Lung (tissue), 12 donors: ENCODE measurements around the gene FALEC. TPM values are rescaled to one million over a fixed set of nuclear protein-coding genes. Genes with fewer than 3 reads are reported as not detected.
A peak's percentile ranks its signal among the peaks of the same experiment; 100 is the strongest.

ENCODE experiments used
- ATAC-seq: fragments of 200-7000 bp; cut with Tn5 transposase; one replicate; pipeline ENCODE4 v1.9.1; 2020; ENCODE audit warnings: moderate number of reproducible peaks; ENCODE audit not compliant: insufficient read depth, low FRiP score
- DNase-seq, 3 donors: peaks; one replicate each; pipeline ENCODE4 v3.0.0-alpha.2; 2013 to 2017
- H3K27ac ChIP-seq, 2 donors: one replicate each; pipeline ENCODE4 v1.5.1; 2013; ENCODE audit warnings: mild to moderate bottlenecking in 2 of 2, moderate library complexity in 2 of 2, control low read depth in 1 of 2, inconsistent platforms in 1 of 2, low read depth in 1 of 2, low read length in 1 of 2
- H3K27me3 ChIP-seq, 3 donors: one replicate each; pipeline ENCODE4 v1.5.1; 2013; ENCODE audit warnings: low read length in 2 of 3; ENCODE audit not compliant: control insufficient read depth in 3 of 3, insufficient read depth in 3 of 3
- H3K36me3 ChIP-seq, 4 donors: one replicate each; pipeline ENCODE4 v1.5.1; 2013; ENCODE audit warnings: low read length in 4 of 4, mild to moderate bottlenecking in 1 of 4, moderate library complexity in 1 of 4; ENCODE audit not compliant: control insufficient read depth in 4 of 4, insufficient read depth in 4 of 4
- H3K4me1 ChIP-seq, 5 donors: one replicate each; pipeline ENCODE4 v1.5.1; 2013; ENCODE audit warnings: low read length in 5 of 5, mild to moderate bottlenecking in 2 of 5, moderate library complexity in 1 of 5; ENCODE audit not compliant: control insufficient read depth in 5 of 5, insufficient read depth in 5 of 5
- H3K4me3 ChIP-seq: one replicate; pipeline ENCODE4 v1.5.1; 2013; ENCODE audit warnings: mild to moderate bottlenecking, control low read depth, moderate library complexity
- H3K9ac ChIP-seq, 2 donors: one replicate each; pipeline ENCODE4 v1.5.1; 2013; ENCODE audit warnings: low read length in 2 of 2, control low read depth in 1 of 2; ENCODE audit not compliant: insufficient read depth in 1 of 2
- H3K9me3 ChIP-seq, 4 donors: one replicate each; pipeline ENCODE4 v1.5.1; 2013; ENCODE audit warnings: low read length in 3 of 4, mild to moderate bottlenecking in 1 of 4, moderate library complexity in 1 of 4; ENCODE audit not compliant: control insufficient read depth in 4 of 4, insufficient read depth in 3 of 4
- CTCF ChIP-seq: IDR thresholded peaks from 2 replicates; pipeline ENCODE4 v1.5.1; 2012; ENCODE audit warnings: mild to moderate bottlenecking; ENCODE audit errors: control extremely low read depth, extremely low read depth
- WGBS, 2 donors: extraction: QIAGEN DNeasy Blood & Tissue Kit; methylation state at CpG; one replicate each; pipeline ENCODE4 v1.1.7; 2013; 5-methylcytosine and 5-hydroxymethylcytosine counted together
- polyA plus RNA-seq, 2 donors: library from polyadenylated mRNA; stranded (reverse); fragments of 200-250 nt; gene quantifications; one replicate each; pipeline ENCODE4 v1.2.1, GENCODE V29; 2013
- total RNA-seq, 2 donors: library from RNA; depleted of rRNA in 1 of 2; stranded (reverse); fragments of >200 nt in 1 of 2; gene quantifications; one replicate each; pipeline ENCODE4 v1.2.1, GENCODE V29; 2014 to 2021
- donor health status: control.
- donor health status: control.
- donor health status: Bipolar disorder and iron deficiency.
- donor health status: healthy.
- donor health status: DM: yes; HTN: yes; CAD: no.

The FALEC gene
- total and polyA plus RNA-seq, 4 donors = 0.09 TPM; not detected in 3

GRCh38 chr1:150575072-150575489 lies 59.5 kb downstream of the FALEC start:
- H3K9me3 ChIP-seq = no peaks in the 10 kb centered on the region
- TF ChIP-seq CTCF = no peak
- peaks cover 7 to 40% (median 21%) of the 10 kb centered on the region in 5 donors for H3K4me1 ChIP-seq
- H3K36me3 ChIP-seq = peaks cover 20 to 59% (median 40%) of the 10 kb centered on the region in 4 donors
- 31 to 65% methylated on average over 4 of the region's 4 CpGs for WGBS, 2 donors
- H3K27ac ChIP-seq = peak overlapping the region; percentile 58 to 98
- DNase-seq (no peak), ATAC-seq (no peak)
- H3K9ac ChIP-seq = peak overlapping the region in 1 of 2 donors; percentile 61
- H3K4me3 ChIP-seq = peak overlapping the region; percentile 36
- H3K27me3 ChIP-seq = no peaks in the 10 kb centered on the region

GRCh38 chr1:150575518-150576366 lies 60.2 kb downstream of the FALEC start:
- H3K27me3 ChIP-seq = no peaks in the 10 kb centered on the region
- H3K9me3 ChIP-seq = no peaks in the 10 kb centered on the region
- peak overlapping the region in 1 of 2 donors; percentile 98 for H3K9ac ChIP-seq
- H3K4me3 ChIP-seq = peak overlapping the region; percentile 40
- peak overlapping the region; percentile 81 to 98 for H3K27ac ChIP-seq
- WGBS, 2 donors = 10 to 38% methylated on average over 1 of the region's 1 CpG
- TF ChIP-seq CTCF = no peak
- DNase-seq = peak in 2 of 3 donors; percentile 41 to 57
- H3K4me1 ChIP-seq = peaks cover 5 to 37% (median 20%) of the 10 kb centered on the region in 5 donors
- H3K36me3 ChIP-seq = peaks cover 20 to 59% (median 38%) of the 10 kb centered on the region in 4 donors
- ATAC-seq = no peak

GRCh38 chr1:150576367-150576711 lies 60.8 kb downstream of the FALEC start:
- H3K27me3 ChIP-seq = no peaks in the 10 kb centered on the region
- ATAC-seq = no peak
- no peaks in the 10 kb centered on the region for H3K9me3 ChIP-seq
- 1 to 5% methylated on average over 4 of the region's 4 CpGs for WGBS, 2 donors
- peak overlapping the region; percentile 97 to 98 for H3K9ac ChIP-seq
- peaks cover 2 to 37% (median 17%) of the 10 kb centered on the region in 5 donors for H3K4me1 ChIP-seq
- H3K27ac ChIP-seq = peak overlapping the region in 1 of 2 donors; percentile 99
- H3K36me3 ChIP-seq = peaks cover 20 to 56% (median 35%) of the 10 kb centered on the region in 4 donors
- no peak for DNase-seq
- no peak overlapping the region for H3K4me3 ChIP-seq
- TF ChIP-seq CTCF = no peak
